HCT116 (cell line): ENCODE data around the gene BCO1. TPM values are rescaled to one million over a fixed set of nuclear protein-coding genes. Genes with fewer than 3 reads are reported as not detected.

Experiments
- ATAC-seq: fragments of 200-7000 bp; cut with Tn5 transposase; 2 replicates; pipeline ENCODE4 v1.9.1; 2020; ENCODE audit warnings: mild to moderate bottlenecking, moderate library complexity
- BruUV-seq: library from RNA; stranded (reverse); fragments of 400-500 nt; replicated peaks from 2 replicates; lab custom pipeline; 2021; lab: Mats Ljungman, UMichigan
- CTCF ChIA-PET: fragments of 300-600 bp; sonication (Branson Sonifier 250); formaldehyde crosslinking; loops from one replicate; lab custom pipeline; 2021; ENCODE audit warnings: antibody characterized with exemption; lab: Charles Lee
- POLR2A ChIA-PET: fragments of 300-600, 350-600 bp; sonication (Branson Sonifier 250); formaldehyde crosslinking; loops from one replicate; lab custom pipeline; 2021; ENCODE audit warnings: antibody characterized with exemption; lab: Charles Lee
- RAD21 ChIA-PET, 2 experiments: fragments of 300-600 bp; sonication (Branson Sonifier 250); formaldehyde crosslinking; loops; one replicate each; lab custom pipeline; 2023; ENCODE audit warnings: low total read pairs in 2 of 2; ENCODE audit not compliant: uncharacterized antibody in 2 of 2, unreplicated experiment in 2 of 2, low non-redundant PET in 1 of 2; lab: Charles Lee
- DNase-seq: peaks from one replicate; pipeline ENCODE4 v3.0.0-alpha.2; 2010; ENCODE audit warnings: low read depth, low spot score
- H2AFZ ChIP-seq: fragments of 200-600 bp; shearing (Covaris generic), sonication (generic); 2 replicates; pipeline ENCODE4 v1.6.1; 2017; ENCODE audit warnings: low read depth, mixed run types, mixed read lengths, antibody characterized with exemption, low read length; ENCODE audit not compliant: poor library complexity, severe bottlenecking
- H3K27ac ChIP-seq: 2 replicates; pipeline ENCODE4 v1.5.1; 2012; ENCODE audit warnings: low read depth, low read length
- H3K27me3 ChIP-seq: fragments of 200-600 bp; sonication (generic); 2 replicates; pipeline ENCODE4 v1.6.1; 2016; ENCODE audit warnings: mixed run types, low read length, mixed read lengths; ENCODE audit not compliant: insufficient read depth
- H3K36me3 ChIP-seq, 2 experiments: fragments of 200-500 bp in 1 of 2; fragments of 200-600 bp in 1 of 2; sonication (Bioruptor generic) in 1 of 2; sonication (generic) in 1 of 2; 2 replicates each; pipeline versions ENCODE4 v1.5.1 to v1.6.1; 2014 to 2016; ENCODE audit warnings: low read length in 2 of 2, inconsistent platforms in 1 of 2, mixed read lengths in 1 of 2, mixed run types in 1 of 2; ENCODE audit not compliant: insufficient read depth in 2 of 2, control insufficient read depth in 1 of 2
- H3K4me1 ChIP-seq, 2 experiments: fragments of 200-600 bp in 1 of 2; sonication (generic) in 1 of 2; 2 replicates each; pipeline versions ENCODE4 v1.5.1 to v1.6.1; 2012 to 2017; ENCODE audit warnings: low read length in 2 of 2, inconsistent platforms in 1 of 2, mild to moderate bottlenecking in 1 of 2, mixed read lengths in 1 of 2, mixed run types in 1 of 2, moderate library complexity in 1 of 2; ENCODE audit not compliant: insufficient read depth in 2 of 2, control insufficient read depth in 1 of 2
- H3K4me2 ChIP-seq: fragments of 200-600 bp; sonication (generic); 2 replicates; pipeline ENCODE4 v1.6.1; 2017; ENCODE audit warnings: mixed run types, low read length, mixed read lengths
- H3K4me3 ChIP-seq, 2 experiments: fragments of 200-600 bp in 1 of 2; sonication (generic) in 1 of 2; replicated peaks in 1 of 2; 2 replicates each; pipeline ENCODE4 v1.5.1; 2011 to 2016; ENCODE audit warnings: low read length in 2 of 2, control low read depth in 1 of 2, low read depth in 1 of 2, mild to moderate bottlenecking in 1 of 2, mixed read lengths in 1 of 2, mixed run types in 1 of 2
- H3K79me2 ChIP-seq: fragments of 200-600 bp; sonication (generic); 2 replicates; pipeline ENCODE4 v1.6.1; 2017; ENCODE audit warnings: mild to moderate bottlenecking, mixed run types, low read length, moderate library complexity, mixed read lengths; ENCODE audit not compliant: insufficient read depth
- H3K9ac ChIP-seq: fragments of 200-600 bp; sonication (generic); 2 replicates; pipeline ENCODE4 v1.6.1; 2016; ENCODE audit warnings: low read length, mixed read lengths
- H3K9me2 ChIP-seq: fragments of 200-600 bp; sonication (generic), shearing (Covaris generic); 2 replicates; pipeline ENCODE4 v1.6.1; 2017; ENCODE audit warnings: mixed run types, mild to moderate bottlenecking, moderate library complexity; ENCODE audit not compliant: insufficient read depth
- H3K9me3 ChIP-seq, 2 experiments: fragments of 200-500 bp in 1 of 2; fragments of 200-600 bp in 1 of 2; sonication (Bioruptor generic) in 1 of 2; sonication (generic) in 1 of 2; 2 replicates each; pipeline ENCODE4 v1.6.1; 2014 to 2017; ENCODE audit warnings: low read length in 2 of 2, mixed read lengths in 2 of 2, inconsistent platforms in 1 of 2, low read depth in 1 of 2, mild to moderate bottlenecking in 1 of 2, mixed run types in 1 of 2, moderate library complexity in 1 of 2; ENCODE audit not compliant: control insufficient read depth in 1 of 2, insufficient read depth in 1 of 2
- H4K20me1 ChIP-seq: fragments of 200-600 bp; sonication (generic), shearing (Covaris generic); 2 replicates; pipeline ENCODE4 v1.6.1; 2017; ENCODE audit warnings: mixed run types, mild to moderate bottlenecking, moderate library complexity; ENCODE audit not compliant: insufficient read depth
- ATF3 ChIP-seq: IDR thresholded peaks from 2 replicates; pipeline ENCODE4 v1.6.1; 2012
- CTCF ChIP-seq, 3 experiments: fragments of 200-600 bp in 1 of 3; sonication (generic) in 1 of 3; IDR thresholded peaks in 2 of 3; conservative IDR thresholded peaks in 1 of 3; 2 replicates each; pipeline ENCODE4 v1.5.1; 2012 to 2017; ENCODE audit warnings: low read depth in 2 of 3, low read length in 2 of 3, antibody characterized with exemption in 1 of 3, borderline replicate concordance in 1 of 3, control low read depth in 1 of 3, mild to moderate bottlenecking in 1 of 3, mixed read lengths in 1 of 3, mixed run types in 1 of 3, moderate library complexity in 1 of 3; ENCODE audit not compliant: insufficient read depth in 1 of 3
- POLR2AphosphoS5 ChIP-seq: IDR thresholded peaks from 2 replicates; pipeline ENCODE4 v1.6.1; 2011; ENCODE audit warnings: mild to moderate bottlenecking, low read depth, low read length, moderate library complexity
- intact Hi-C: fragments of 100-400 bp; cut with micrococcal nuclease; formaldehyde crosslinking; loops from 2 replicates; pipeline ENCODE4 v1.10.0; 2022
- total RNA-seq: library from RNA; stranded (reverse); gene quantifications from one replicate; pipeline ENCODE4 v1.2.1, GENCODE V29; 2021; ENCODE audit not compliant: unreplicated experiment

BCO1 gene
- total RNA-seq, 1 experiment from 2014 or later, result not detected

GRCh38 chr16:81280393-81280792, 41.9 kb downstream of the BCO1 start:
- H3K9ac ChIP-seq, result no peak overlapping the region
- BruUV-seq, result no TSS peak

GRCh38 chr16:81283044-81283443, 44.6 kb downstream of the BCO1 start:
- no peaks in the 10 kb centered on the region for H3K9me3 ChIP-seq
- TF ChIP-seq CTCF (IDR thresholded peaks at IDR 0.05 in 2 of 3, conservative IDR thresholded peaks at IDR 0.05 in 1 of 3; ENCODE audit: borderline replicate concordance in 1 of 3, insufficient read depth in 1 of 3, low read depth in 2 of 3, low read length in 2 of 3) (no peak), POLR2AphosphoS5 (no peak)
- H3K4me3 ChIP-seq, result no peak overlapping the region
- POLR2A ChIA-PET, result no interaction called here
- H2AFZ ChIP-seq, result no peak overlapping the region
- no peaks in the 10 kb centered on the region for H3K9me2 ChIP-seq
- no peaks in the 10 kb centered on the region for H3K36me3 ChIP-seq
- no TSS peak for BruUV-seq
- RAD21 ChIA-PET, result no interaction called here
- CTCF ChIA-PET, result no interaction called here
- no peaks in the 10 kb centered on the region for H3K79me2 ChIP-seq
- intact Hi-C loops, result no loop called here
- H3K27ac ChIP-seq, result no peak overlapping the region
- no peak overlapping the region for H3K9ac ChIP-seq
- peaks cover 0 to 3% of the 10 kb centered on the region in 2 experiments; a peak in 1 of 4 replicates for H3K4me1 ChIP-seq
- no peaks in the 10 kb centered on the region for H4K20me1 ChIP-seq
- DNase-seq, result no peak
- H3K27me3 ChIP-seq, result no peaks in the 10 kb centered on the region
- ATAC-seq, result no peak
- H3K4me2 ChIP-seq, result no peak overlapping the region

More at GRCh38 chr16:81280393-81280792, 41.9 kb downstream of the BCO1 start:
- no peak for TF ChIP-seq ATF3
- Histone ChIP-seq H3K9me2 (no peaks in the 10 kb centered on the region), H3K4me2 (no peak overlapping the region), H3K79me2 (no peaks in the 10 kb centered on the region), H3K36me3 (no peaks in the 10 kb centered on the region), H3K27ac (no peak overlapping the region), H2AFZ (no peak overlapping the region), H4K20me1 (no peaks in the 10 kb centered on the region), H3K27me3 (no peaks in the 10 kb centered on the region), H3K9me3 (no peaks in the 10 kb centered on the region), H3K4me3 (no peak overlapping the region), H3K4me1 (peaks cover 7 to 11% of the 10 kb centered on the region in 2 experiments; a peak in 2 of 4 replicates)
- ATAC-seq, result no peak
- ChIA-PET POLR2A (no interaction called here), RAD21 (no interaction called here), CTCF (interaction anchor here (1.3 kb wide), 1 partner anchor 19 kb away, joined by 4 read pairs; no protein-coding TSS in a partner anchor)
- no peak for DNase-seq
- intact Hi-C loops, result no loop called here
